Measurements from ENCODE around the gene MEGF9. TPM values are rescaled to one million over a fixed set of nuclear protein-coding genes. Genes with fewer than 3 reads are reported as not detected.

MEGF9 gene
- total and polyA plus RNA-seq, 2 experiments from 2014 or later, result 10.3 to 27.4 TPM

DNA sequence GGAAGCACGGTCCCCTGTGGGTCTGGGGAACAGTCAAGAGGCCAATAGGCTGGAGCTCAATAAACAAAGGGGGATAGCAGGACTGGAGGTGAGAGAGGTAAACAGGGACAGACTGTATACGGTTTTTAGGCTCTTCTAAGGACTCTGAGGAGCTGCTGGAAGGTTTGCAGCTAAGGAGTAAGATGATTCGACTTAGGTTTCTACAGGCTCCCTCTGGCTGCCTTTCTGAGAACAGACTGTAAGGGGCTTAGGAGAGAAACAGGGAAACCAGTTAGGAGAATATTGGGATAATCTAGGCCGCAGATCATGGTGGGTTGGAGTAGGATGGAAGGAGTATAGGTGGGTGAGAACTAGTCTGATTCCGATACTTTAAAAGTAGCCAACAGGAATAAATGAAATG lies 144.7 kb downstream of the MEGF9 start:
- Histone ChIP-seq H3K9me2 (replicated peaks; ENCODE audit: insufficient read depth) (no peaks in the 10 kb centered on the region), H3K4me1 (ENCODE audit: insufficient read depth) (peaks cover 20% of the 10 kb centered on the region), H3K4me2 (no peak overlapping the region), H3K4me3 (no peak overlapping the region), H3K36me3 (replicated peaks; ENCODE audit: insufficient read depth, low read depth) (no peaks in the 10 kb centered on the region), H3K27me3 (no peaks in the 10 kb centered on the region), H2AFZ (no peak overlapping the region), H3K79me2 (peaks cover 25% of the 10 kb centered on the region), H4K20me1 (ENCODE audit: insufficient read depth, poor library complexity, severe bottlenecking) (no peaks in the 10 kb centered on the region), H3K27ac (no peak overlapping the region), H3K9me3 (ENCODE audit: low read depth) (no peaks in the 10 kb centered on the region)
- WGBS (ENCODE audit: low lambda C conversion rate, missing lambda C conversion rate), result 88% methylated on average over 5 of the region's 5 CpGs
- TF ChIP-seq EZH2phosphoT487 (IDR thresholded peaks at IDR 0.05; ENCODE audit: low read depth, severe bottlenecking, unreplicated experiment) (no peak), CTCF (IDR thresholded peaks at IDR 0.05; ENCODE audit: poor library complexity) (no peak), EZH2 (IDR thresholded peaks at IDR 0.05; ENCODE audit: borderline replicate concordance) (no peak)
- DNase-seq (ENCODE audit: low spot score), result no peak

DNA sequence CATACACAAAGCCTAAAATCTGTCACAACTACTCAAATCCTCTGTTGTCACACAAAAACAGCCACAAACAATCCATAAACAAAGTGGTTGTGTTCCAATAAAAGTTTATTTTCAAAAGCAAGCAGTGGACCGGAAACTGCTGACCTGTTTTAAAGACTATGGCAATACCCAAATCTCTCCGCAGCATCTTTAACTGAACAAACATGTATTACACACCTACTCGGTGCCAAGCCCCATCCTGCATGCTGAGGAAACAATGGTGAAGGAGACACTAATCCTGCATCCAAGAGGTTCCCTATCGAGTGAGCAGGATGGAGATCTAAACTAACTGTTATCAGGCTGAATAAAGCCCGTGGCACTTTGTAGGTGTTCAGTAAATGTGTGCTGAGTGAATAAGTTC lies 145.5 kb downstream of the MEGF9 start:
- H3K4me3 ChIP-seq, result no peak overlapping the region
- H3K4me2 ChIP-seq, result no peak overlapping the region
- no peaks in the 10 kb centered on the region for H4K20me1 ChIP-seq (ENCODE audit: insufficient read depth, poor library complexity, severe bottlenecking)
- H3K4me1 ChIP-seq (ENCODE audit: insufficient read depth), result peaks cover 15% of the 10 kb centered on the region
- TF ChIP-seq EZH2phosphoT487 (IDR thresholded peaks at IDR 0.05; ENCODE audit: low read depth, severe bottlenecking, unreplicated experiment) (no peak), CTCF (IDR thresholded peaks at IDR 0.05; ENCODE audit: poor library complexity) (no peak), EZH2 (IDR thresholded peaks at IDR 0.05; ENCODE audit: borderline replicate concordance) (no peak)
- H3K9me2 ChIP-seq (replicated peaks; ENCODE audit: insufficient read depth), result no peaks in the 10 kb centered on the region
- H3K79me2 ChIP-seq, result peaks cover 21% of the 10 kb centered on the region
- H2AFZ ChIP-seq, result no peak overlapping the region
- H3K27ac ChIP-seq, result no peak overlapping the region
- H3K9me3 ChIP-seq (ENCODE audit: low read depth), result no peaks in the 10 kb centered on the region
- no peak for DNase-seq (ENCODE audit: low spot score)
- 86% methylated on average over 5 of the region's 5 CpGs for WGBS (ENCODE audit: low lambda C conversion rate, missing lambda C conversion rate)
- no peaks in the 10 kb centered on the region for H3K27me3 ChIP-seq
- no peaks in the 10 kb centered on the region for H3K36me3 ChIP-seq (replicated peaks; ENCODE audit: insufficient read depth, low read depth)

DNA sequence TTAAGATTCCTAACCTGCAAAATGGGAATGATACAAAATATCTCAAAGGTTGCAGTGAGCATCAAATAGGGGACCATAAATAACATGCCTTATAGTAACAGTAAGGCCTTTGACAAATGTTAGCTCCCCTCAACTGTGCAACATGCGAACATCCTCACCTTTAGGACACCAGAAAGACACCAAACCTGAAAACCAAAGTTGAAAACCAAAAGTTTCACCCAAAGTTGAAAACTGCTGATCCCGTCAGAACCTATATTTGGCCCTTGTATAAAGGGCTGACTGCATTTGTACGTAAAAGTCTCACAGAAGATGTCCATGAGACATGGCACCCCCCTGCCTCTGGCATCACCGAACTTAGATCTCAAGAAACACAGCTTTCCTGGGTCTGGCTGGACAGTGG lies 146.4 kb downstream of the MEGF9 start:
- H3K27me3 ChIP-seq, result no peaks in the 10 kb centered on the region
- peaks cover 12% of the 10 kb centered on the region for H3K79me2 ChIP-seq
- no peak overlapping the region for H2AFZ ChIP-seq
- H3K27ac ChIP-seq, result no peak overlapping the region
- no peaks in the 10 kb centered on the region for H4K20me1 ChIP-seq (ENCODE audit: insufficient read depth, poor library complexity, severe bottlenecking)
- 94% methylated on average over 4 of the region's 4 CpGs for WGBS (ENCODE audit: low lambda C conversion rate, missing lambda C conversion rate)
- no peaks in the 10 kb centered on the region for H3K9me3 ChIP-seq (ENCODE audit: low read depth)
- no peaks in the 10 kb centered on the region for H3K9me2 ChIP-seq (replicated peaks; ENCODE audit: insufficient read depth)
- peaks cover 15% of the 10 kb centered on the region for H3K4me1 ChIP-seq (ENCODE audit: insufficient read depth)
- no peak overlapping the region for H3K4me3 ChIP-seq
- DNase-seq (ENCODE audit: low spot score), result no peak
- no peak for TF ChIP-seq EZH2 (IDR thresholded peaks at IDR 0.05; ENCODE audit: borderline replicate concordance)
- no peak for TF ChIP-seq CTCF (IDR thresholded peaks at IDR 0.05; ENCODE audit: poor library complexity)
- no peak for TF ChIP-seq EZH2phosphoT487 (IDR thresholded peaks at IDR 0.05; ENCODE audit: low read depth, severe bottlenecking, unreplicated experiment)
- no peak overlapping the region for H3K4me2 ChIP-seq
- no peaks in the 10 kb centered on the region for H3K36me3 ChIP-seq (replicated peaks; ENCODE audit: insufficient read depth, low read depth)

GRCh38 chr9:120567081-120567480 lies 147.2 kb downstream of the MEGF9 start:
- Histone ChIP-seq H2AFZ (no peak overlapping the region), H3K4me1 (ENCODE audit: insufficient read depth) (peaks cover 9% of the 10 kb centered on the region), H3K36me3 (replicated peaks; ENCODE audit: insufficient read depth, low read depth) (no peaks in the 10 kb centered on the region), H3K4me2 (no peak overlapping the region), H4K20me1 (ENCODE audit: insufficient read depth, poor library complexity, severe bottlenecking) (no peaks in the 10 kb centered on the region), H3K9me2 (replicated peaks; ENCODE audit: insufficient read depth) (no peaks in the 10 kb centered on the region), H3K9me3 (ENCODE audit: low read depth) (no peaks in the 10 kb centered on the region), H3K4me3 (no peak overlapping the region), H3K27ac (no peak overlapping the region), H3K27me3 (no peaks in the 10 kb centered on the region), H3K79me2 (peaks cover 6% of the 10 kb centered on the region)
- WGBS (ENCODE audit: low lambda C conversion rate, missing lambda C conversion rate), result 92% methylated on average over 3 of the region's 3 CpGs
- no peak for DNase-seq (ENCODE audit: low spot score)
- TF ChIP-seq EZH2phosphoT487 (IDR thresholded peaks at IDR 0.05; ENCODE audit: low read depth, severe bottlenecking, unreplicated experiment) (no peak), CTCF (IDR thresholded peaks at IDR 0.05; ENCODE audit: poor library complexity) (no peak), EZH2 (IDR thresholded peaks at IDR 0.05; ENCODE audit: borderline replicate concordance) (no peak)
